Amygdala (tissue), 56 donors: ENCODE measurements around the gene PHETA2.

Experiments
- DNase-seq, 56 donors: peaks; one replicate each; lab custom pipeline; 2025; lab: John Stamatoyannopoulos, UW

Gene PHETA2, protein sequence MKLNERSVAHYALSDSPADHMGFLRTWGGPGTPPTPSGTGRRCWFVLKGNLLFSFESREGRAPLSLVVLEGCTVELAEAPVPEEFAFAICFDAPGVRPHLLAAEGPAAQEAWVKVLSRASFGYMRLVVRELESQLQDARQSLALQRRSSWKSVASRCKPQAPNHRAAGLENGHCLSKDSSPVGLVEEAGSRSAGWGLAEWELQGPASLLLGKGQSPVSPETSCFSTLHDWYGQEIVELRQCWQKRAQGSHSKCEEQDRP

DNA sequence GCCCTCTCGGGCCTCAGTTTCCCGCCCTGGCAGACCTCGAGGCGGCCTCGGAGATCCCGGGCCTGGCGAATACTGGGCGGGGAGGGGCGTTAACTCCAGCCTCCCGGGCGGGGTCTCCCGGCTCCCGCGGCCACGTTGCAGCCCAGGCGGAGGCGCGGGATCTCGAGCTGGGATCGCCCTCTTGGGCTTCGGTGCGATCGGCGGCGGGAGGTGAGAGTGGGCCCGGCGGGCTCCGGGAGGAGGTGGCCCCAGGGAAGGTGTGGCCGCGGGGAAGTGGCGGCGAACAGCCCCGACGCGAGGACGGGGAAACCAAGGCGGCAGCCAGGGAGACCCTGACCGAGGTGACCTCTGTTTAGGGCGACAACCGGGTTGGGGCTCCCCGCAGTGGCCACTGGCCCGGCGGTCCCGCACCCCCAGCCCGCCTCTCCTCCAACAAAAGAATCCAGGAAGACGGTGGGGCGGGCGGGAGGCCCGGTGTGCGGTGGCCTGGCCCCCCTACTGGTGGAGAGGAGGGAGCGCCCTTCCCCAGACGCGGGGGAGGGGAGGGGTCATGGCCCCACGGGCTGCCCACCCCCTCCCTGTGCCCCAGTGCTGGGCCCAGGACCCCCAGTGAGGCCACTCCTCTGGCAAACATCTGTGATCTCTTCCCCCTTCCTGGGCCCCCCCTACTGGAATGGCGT lies at the start of gene PHETA2:
Gene PHETA2 (plus strand): TSS at position 117 of the 680 bp plus-strand sequence. CDS start 3,046 bp downstream, outside the sequence.
- peak in 4 of 56 donors; percentile 15 to 48 (median 32) for DNase-seq

DNA sequence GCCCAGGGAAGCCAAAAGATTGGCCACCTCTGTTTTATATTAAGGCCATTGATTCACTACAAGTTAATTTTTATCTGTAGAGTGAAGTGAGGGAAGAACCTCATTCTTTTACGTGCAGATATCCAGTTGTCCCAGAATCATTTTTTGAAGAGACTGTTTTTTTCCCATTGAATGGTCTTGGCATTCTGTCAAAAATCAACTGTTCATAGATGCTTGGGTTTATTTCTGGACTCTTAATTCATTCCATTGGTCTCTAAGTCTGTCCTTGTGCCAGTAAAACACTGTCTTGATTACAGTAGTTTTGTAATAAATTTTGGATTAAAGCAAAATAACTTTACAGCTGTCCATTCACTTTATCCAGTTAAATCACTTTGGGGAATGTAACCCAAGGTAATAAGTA lies 48.6 kb upstream of the PHETA2 start:
- DNase-seq, result no peak

DNA sequence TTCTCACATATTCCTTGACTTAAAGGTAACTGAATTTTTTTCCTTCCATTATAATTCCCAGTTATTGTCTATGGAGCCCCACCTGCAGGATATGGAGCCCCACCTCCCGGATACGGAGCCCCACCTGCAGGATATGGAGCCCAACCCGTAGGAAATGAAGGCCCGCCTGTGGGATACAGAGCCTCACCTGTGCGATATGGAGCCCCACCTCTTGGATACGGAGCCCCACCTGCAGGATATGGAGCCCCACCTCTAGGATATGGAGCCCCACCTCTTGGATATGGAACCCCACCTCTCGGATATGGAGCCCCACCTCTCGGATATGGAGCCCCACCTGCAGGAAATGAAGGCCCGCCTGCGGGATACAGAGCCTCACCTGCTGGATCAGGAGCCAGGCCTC lies 47.3 kb upstream of the PHETA2 start:
- no peak for DNase-seq

DNA sequence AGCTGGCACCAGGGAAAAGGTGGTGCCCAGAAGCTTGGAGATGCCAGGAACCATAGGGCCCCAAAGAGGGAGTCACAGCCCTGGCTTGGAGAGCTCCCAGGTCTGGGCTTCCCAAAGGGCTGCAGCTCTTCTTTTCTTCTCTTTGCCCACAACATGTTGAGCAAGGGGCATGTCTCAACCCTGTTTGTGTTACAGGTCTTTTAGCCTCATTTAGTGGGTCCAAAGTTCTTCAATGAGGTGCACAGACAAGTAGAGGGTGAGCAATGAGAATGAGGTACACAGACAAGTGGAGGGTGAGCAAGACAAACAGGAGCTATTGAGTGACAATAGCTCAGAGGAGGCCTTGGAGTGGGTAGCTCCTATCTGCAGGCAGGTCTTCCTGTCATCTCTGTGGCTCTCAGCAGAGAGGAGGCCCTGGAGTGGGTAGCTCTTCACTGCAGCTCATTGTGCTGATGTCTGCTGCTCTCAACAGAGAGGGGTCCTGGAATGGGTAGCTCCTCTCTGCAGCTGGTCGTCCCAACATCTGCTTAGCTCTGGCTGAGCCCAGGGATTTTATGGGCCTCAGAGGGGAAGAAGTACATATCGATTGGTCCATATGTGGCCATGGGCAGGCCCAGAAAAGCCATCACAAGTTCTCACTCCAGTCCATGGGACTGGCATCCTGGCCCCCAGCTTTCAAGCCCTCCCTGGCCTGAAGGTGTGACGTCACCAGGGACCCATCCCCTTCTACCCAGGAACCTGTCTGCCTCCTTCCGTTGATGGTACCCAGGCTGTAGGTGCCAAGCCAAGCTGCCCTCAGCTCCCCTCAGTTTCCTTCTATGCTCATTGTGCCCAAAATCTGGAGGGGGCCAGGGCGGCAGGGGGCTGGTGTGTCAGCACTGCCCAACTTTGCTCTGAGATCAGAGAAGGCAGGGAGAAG lies 40.5 kb upstream of the PHETA2 start:
- no peak for DNase-seq

DNA sequence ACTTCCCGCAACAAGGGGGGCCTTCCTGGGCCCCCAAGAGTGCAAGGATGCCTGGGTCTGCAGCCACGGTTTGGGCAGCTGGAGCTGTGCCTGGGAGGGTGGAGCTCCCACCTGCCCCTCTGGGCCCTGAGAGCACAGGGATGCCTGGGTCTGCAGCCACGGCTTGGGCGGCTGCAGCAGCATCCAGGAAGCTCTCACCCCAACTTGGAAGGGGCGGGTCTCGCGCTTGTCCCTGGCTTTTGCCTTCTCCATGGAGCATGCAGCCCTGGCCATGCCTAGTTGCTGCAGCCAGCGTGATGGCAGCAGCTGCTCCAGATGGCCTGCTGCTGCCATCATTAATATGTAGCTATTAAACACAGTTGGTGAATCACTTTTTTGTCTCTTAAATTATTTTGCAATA lies 38.8 kb upstream of the PHETA2 start:
- no peak for DNase-seq

DNA sequence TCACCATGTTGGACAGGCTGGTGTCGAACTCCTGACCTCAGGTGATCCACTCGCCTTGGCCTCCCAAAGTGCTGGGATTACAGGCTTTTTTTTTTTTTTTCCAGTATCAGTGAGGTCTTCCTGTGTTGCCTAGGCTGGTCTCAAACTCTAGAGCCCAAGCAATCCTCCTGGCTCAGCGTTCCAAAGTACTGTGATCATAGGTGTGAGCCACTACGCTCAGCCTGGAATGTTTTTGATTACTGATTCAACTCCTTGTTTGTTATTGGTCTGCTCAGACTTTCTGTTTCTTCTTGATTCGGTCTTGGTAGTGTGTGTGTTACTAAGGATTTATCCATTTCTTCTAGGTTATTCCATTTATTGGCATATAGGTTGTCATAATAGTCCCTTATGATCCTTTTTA lies 34.8 kb upstream of the PHETA2 start:
- DNase-seq, result no peak

DNA sequence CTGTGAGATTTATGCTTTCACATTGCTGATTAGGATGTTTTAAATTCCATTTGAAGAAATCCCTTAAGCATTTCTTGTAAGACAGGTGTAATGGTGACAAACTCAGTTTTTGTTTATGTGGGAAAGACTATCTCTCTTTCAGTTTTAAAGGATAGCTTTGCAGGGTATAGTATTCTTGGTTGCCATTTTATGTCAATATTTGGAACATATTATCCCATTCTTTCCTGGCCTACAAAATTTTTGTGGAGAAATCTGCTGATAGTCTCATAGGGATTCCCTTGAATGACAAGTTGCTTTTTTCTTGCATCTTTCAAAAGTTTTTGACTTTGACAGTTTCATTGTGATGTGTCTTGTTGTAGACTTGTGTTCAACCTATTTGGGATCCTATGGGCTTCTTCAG lies 32.3 kb upstream of the PHETA2 start:
- DNase-seq, result no peak

DNA sequence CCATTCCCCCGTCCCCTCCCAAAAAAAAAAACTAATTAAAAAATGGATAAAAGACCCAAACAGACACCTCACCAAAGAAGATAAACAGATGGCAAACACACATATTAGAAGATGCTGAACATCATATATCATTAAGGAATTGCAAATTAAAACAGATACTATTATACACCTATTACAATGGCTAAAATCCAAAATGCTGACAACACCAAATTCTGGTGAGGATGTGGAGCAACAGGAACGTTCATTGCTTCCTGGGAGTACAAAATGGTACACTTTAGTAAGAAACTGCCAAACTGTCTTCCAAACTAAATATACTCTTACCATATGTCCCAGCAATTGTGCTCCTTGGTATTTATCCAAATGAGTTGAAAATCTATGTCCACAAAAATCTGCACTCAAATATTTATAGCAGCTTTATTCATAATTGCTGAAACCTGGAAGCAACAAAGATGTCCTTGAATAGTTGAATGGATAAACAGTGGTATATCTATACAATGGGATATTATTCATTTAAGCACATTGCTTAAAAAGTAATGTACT lies 23.3 kb upstream of the PHETA2 start:
- no peak for DNase-seq

DNA sequence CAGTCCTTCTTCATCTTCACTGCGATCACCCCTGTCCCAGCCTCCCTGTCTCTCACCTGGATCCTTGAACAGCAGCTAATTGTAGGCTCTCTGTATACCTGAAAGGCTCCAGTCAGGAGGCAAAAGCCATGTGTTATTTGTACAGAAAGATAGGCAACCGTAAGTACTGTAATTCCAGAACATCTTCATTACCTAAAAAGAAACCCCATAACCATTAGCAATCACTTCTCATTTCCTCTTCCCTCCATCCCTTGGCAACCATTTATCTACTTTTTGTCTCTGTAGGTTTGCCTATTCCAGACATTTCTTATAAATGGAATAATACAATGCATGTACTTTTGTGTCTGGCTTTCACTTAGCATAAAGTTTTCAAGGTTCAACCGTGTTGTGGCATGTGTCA lies 21.3 kb upstream of the PHETA2 start:
- DNase-seq, result no peak

DNA sequence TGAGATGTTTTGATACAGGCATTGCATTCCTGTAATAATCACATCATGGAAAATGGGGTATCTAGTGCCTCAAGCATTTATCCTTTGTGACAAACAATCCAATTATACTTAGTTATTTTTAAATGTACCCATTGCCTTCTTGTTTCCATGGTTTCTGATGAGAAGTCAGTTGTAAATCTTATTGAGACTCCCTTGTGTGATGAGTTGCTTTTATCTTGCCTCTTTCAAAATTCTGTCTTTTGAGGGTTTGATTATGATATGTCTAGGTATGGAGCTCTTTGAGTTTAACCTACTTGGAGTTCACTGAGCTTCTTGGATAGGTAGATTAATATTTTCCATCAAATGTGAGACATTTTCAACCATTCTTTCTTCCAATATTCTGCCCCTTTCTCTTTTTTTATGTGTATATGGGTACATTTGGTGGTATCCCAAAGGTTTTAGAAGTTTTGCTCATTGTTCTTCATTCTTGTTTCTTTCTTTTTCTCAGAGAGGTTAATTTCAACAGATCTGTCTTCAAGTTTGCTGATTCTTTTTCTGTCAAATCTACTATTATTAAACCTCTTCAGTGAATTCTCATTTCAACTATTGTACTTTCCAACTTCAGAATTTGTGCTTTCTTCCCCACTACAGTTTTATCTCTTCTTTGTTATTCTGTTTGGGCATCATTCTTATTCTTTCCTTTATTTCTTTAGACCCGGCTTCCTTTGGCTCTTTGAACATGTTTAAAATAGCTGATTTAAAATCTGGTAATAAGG lies 17.1 kb upstream of the PHETA2 start:
- no peak for DNase-seq

DNA sequence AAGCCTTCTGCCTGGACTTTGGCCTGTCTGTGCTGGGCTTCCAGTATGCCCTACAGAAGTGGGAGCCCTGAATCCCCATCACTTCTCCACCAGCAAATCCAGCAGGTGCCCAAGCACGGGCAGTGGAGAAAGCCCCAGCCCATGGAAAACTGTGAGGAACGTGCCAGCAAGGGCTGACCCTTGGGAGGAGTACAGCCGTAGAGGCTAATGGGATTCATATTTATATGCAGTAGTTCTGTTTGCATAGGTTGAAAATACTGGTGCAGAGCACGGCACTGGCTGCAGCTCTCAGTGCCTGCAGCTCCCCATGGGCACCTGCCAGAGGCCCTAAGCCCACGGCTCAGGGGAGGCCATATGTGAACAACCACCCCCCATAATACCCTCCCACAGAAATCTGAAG lies 13.6 kb upstream of the PHETA2 start:
- no peak for DNase-seq

DNA sequence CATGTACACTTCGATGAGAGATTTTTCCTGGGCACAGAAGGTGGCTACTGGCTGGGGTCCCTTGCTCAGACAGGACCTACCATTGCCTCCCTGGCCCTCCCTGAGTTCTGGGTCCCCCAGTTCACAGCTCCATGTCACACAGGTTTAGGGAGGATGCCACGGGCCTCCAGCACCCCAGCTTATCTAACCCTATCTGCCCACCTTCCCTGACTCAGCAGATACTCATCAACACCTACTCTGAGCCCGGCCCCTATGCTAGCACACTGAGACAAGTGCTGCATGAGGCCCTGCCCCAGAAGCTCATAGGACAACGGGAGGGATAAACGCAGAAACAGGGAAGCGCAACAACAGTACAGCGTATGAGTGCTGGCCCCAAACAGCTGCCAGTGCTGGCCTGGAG lies 13.0 kb upstream of the PHETA2 start:
- no peak for DNase-seq

DNA sequence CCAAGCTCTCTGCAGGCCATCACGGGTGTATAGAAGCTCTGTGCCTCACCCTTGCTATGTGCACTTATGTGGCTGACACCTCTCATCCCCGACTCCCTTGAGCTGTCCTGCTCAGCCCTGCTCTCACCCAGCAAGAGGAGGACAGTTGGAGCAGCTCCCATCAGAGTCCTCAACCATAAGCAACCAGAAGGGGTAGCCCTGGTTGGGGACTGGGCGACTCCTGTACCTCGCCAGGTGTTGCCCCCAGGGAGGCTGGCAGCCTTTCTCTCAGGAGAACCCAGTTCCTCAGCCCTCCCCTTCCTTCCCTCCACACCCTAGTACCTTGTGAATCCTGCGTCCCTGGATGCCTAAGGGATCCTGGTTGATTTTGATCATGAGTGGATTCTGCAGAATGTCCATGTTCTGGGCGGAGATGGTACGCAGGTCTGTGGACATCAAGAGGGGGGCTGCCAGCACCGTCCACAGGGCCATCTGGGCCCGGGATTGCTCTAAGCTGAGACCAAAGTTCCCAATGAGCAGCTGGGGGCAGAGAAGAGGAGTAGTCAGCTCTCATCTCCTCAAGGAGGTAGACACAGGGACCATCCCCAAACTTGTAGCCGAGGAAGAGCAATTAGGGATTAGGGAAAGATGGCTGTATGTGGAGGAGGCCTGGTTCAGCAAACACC lies 11.4 kb upstream of the PHETA2 start:
- DNase-seq, result no peak

DNA sequence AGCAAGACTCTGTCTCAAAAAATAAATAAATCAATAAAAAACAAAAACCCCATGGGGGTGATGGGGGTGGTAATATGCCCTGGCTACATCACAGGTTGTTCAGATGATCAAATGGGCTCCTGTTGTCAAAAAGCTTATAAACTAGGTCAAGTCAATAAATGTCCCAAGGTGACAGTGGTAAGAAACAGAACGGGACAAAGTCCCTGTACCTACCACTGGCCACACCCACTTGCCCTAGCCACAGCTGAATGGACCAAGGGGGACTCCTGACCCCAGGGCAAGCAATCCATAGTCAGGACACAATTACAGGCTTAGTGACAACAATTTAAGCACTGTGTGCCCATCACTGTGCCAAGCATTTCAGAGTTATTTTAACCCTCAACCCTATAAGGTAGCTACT lies 9.4 kb upstream of the PHETA2 start:
- no peak for DNase-seq

DNA sequence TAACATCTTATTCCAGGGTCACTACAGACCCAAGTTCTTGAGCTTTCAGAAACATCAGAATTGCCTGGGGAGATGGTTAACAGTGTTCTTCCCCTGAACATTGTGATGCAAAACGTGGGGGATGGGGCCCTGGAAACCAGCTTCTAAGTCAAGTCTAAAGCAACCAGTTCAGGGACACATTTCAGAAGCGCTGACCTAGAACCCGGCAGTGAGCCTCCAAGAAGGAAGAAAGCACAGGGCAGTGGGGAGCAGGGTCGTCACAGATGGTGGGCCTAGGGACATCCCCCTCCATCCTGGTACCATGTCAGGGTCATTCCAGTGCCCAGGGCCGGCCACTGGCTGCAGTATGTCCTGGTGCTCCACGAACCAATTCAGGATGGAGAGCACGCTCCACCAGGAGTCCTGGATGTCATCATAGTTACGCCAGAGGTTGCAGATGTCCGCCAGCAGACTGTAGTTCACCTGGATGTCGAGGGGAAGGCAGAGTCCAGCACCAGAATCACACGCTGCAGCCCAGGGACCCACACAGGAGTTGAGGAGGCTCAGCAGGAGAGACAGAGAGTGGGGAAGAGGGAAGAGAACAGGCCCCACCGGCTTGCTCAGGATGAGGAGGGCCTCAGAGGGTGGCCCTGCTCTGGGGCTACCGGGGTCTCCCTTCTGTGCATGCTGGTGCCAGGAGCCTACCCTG lies 8.5 kb upstream of the PHETA2 start:
- no peak for DNase-seq

DNA sequence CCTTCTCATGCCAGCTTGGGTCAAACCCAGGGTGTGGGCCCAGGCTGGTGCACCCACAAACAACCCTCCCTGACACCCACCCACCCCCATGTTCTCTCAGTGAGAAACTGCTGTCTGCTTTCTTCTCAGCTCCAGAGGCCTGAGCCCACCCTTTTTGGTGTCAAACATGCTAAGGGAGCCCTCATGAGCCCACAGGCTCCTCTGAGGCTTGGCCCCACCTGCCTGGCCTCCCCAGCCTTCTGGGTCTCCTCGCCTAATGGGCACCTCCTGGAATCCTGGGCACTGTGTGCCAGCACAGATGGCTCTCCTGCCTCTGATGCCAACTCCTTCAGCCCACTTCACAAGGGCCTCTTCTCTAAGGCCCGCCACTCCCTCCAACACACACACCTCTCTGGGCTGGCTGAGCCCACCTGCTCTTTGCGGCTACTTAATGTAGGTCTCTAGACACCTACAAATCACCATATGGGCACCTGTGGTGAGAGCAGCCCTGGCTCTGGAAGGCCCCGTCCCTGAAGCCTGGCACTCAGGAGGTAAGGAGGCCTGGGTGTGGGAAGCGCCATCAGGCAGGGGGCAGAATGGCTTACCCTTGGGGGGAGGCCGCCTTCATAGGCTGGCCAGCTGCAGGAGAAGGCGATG lies 7.8 kb upstream of the PHETA2 start:
- no peak for DNase-seq

DNA sequence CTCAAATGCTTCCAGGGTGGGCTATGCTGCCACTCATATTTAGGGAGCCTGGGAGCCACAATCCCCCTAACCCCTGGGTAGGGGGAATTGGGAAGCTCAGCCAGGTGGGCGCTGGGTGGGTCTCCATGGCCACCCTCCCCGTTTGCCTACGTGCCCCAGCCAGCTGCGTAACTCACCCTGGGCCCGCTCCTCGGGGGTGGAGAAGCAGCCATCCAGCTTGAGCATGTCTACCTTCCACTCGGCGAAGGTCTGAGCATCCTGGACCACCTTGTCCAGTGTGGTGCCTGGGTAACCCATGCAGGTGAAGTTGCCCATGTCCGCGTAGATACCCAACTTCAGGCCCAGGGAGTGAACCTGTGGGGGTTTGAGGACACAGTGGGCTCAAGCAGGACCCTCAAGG lies 7.1 kb upstream of the PHETA2 start:
- no peak for DNase-seq

DNA sequence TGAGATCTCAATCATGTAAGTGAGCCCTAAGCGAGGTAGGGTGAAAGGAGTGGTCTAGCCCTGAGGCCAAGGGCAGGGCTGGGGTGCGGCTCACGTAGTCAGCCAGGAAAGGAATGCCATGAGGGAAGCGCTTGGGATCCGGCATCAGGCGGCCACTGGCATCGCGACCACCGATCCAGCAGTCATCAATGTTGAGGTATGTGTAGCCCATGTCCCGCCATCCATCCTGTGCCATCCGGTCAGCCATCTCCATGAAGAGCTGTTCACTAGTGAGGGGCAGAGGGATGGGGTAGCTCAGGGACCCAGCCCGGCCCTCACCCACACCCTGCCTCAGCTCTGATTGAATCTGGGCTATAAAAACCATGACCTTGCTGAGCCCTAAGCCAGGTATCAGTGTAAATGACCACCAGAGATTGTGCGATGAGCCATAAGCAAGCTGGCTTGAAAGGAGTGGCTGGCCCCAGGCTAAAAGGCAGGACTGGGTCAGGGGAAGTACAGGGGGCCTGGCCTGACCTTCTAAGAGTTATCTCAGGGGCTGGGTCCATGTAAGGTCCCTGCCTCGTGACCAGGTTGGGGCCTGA lies 6.3 kb upstream of the PHETA2 start:
- DNase-seq, result no peak
